Adrenal gland (tissue), 5 donors: Measurements from ENCODE around the gene POLR1G.
"Not testable (repeated sequence)": the region's sequence is repeated elsewhere in the genome, so short reads cannot be mapped to it uniquely, and the experiment has no call there.

Experiments used
- CTCF ChIP-seq, 6 experiments: fragments of 450-650 bp in 4 of 6; fragments of 200-600 bp in 2 of 6; sonication (generic) in 1 of 6; IDR thresholded peaks; 1 replicate in 5 of 6; 2 replicates in 1 of 6; pipeline versions ENCODE4 v1.5.1 to v1.8.0; 2016 to 2021; ENCODE audit warnings: antibody characterized with exemption in 6 of 6, mild to moderate bottlenecking in 2 of 6, moderate library complexity in 1 of 6
- POLR2A ChIP-seq, 2 donors: fragments of 450-650 bp; IDR thresholded peaks; one replicate each; pipeline ENCODE4 v1.6.1; 2017; ENCODE audit warnings: antibody characterized with exemption in 2 of 2, mild to moderate bottlenecking in 2 of 2, moderate library complexity in 1 of 2
- donor health status: DM: no; HTN: no; CAD: no.

GRCh38 chr19:45410330-45410729 is 3.9 kb downstream of the POLR1G start:
- TF ChIP-seq POLR2A, CTCF (IDR thresholded peaks at IDR 0.05): not testable (repeated sequence)
